Embryonic facial prominence (tissue), 1 donor: ENCODE data around the gene ATXN7L2.
A peak's percentile ranks its signal among the peaks of the same experiment; 100 is the strongest.

Experiments used
- DNase-seq: peaks from one replicate; pipeline ENCODE4 v3.0.0-alpha.2; 2016; ENCODE audit errors: extremely low spot score

The ATXN7L2 gene

DNA sequence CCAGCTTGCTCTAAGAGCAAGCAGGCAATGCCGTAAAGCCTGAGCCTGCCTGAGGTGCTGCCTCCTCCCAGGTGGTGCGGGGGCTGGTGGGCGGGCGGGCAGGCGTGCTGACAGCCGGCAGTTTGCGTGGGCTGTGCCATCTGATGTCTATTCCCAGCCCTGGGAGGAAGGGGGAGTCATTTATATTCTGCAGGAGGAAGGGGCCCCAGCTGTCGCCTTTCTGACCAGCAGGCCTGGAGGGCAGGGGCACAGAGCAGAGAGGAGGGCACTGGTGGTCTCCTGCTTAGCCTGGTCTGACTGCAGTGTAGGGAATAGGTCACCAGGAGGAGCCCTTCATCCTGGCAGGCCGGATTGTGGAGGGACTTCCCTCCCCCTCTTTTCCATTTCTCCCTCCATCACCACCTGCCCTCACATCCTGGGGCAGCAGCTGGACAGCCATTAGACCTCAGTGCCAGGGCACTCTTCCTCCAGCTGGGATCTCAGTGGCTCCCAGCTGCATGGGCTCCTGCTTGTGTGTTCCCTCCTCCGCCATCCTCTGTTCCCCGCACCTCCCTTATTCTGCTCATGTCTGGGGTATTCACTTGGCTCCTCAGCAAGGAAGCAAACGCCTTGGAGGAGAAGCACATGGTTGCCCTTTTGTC lies 14.6 kb downstream of the ATXN7L2 start:
- no peak for DNase-seq

DNA sequence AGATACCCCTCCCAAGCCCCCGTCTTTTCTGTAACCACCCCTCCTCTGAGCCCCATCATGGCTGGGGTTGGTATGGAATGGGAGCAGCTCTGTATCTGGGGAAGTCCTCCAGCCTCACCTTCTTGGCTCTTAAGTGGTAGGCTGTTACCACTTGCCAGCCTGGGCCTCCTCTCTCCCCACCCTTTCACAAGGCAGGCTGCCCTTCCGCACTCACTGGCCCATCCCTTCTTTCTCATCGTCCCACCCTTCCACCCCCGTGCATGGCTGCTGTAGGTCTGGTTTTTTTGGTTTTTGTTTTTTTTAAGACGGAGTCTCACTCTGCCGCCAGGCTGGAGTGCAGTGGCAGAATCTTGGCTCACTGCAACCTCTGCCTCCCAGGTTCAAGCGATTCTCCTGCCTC lies 15.4 kb downstream of the ATXN7L2 start:
- no peak for DNase-seq

GRCh38 chr1:109499661-109500536 lies 16.2 kb downstream of the ATXN7L2 start:
- no peak for DNase-seq

GRCh38 chr1:109500941-109501381 lies 17.3 kb downstream of the ATXN7L2 start:
- no peak for DNase-seq

GRCh38 chr1:109501644-109502363 lies 18.1 kb downstream of the ATXN7L2 start:
- DNase-seq = no peak

DNA sequence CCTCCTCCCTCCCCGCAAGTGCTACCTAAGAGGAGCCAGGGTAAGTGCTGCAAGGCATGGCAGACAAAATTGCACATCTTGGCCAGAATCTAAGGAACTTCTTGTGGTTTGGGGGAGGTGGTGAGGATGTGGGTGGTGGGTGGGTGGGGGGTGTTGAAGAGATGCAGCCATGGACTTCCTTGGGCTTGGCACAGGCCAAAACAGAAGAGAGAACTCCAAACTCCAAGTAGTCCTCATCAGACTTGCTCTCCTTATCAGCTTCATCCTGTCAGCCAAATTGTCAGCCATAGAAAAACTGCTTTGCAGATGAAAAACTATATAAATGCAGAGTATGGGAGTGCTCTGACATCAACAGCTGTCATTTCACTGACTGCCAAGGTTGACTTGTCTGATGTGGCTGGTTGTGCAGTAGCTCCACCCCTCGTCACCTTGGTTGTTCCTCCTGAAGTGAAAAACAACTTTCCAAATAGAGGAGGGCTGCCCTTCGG lies 18.7 kb downstream of the ATXN7L2 start:
- no peak for DNase-seq

- DNase-seq = no peak
Measured at GRCh38 chr1:109503935-109504334, 20.2 kb downstream of the ATXN7L2 start.

GRCh38 chr1:109504974-109505373 lies 21.3 kb downstream of the ATXN7L2 start:
- DNase-seq = no peak

DNA sequence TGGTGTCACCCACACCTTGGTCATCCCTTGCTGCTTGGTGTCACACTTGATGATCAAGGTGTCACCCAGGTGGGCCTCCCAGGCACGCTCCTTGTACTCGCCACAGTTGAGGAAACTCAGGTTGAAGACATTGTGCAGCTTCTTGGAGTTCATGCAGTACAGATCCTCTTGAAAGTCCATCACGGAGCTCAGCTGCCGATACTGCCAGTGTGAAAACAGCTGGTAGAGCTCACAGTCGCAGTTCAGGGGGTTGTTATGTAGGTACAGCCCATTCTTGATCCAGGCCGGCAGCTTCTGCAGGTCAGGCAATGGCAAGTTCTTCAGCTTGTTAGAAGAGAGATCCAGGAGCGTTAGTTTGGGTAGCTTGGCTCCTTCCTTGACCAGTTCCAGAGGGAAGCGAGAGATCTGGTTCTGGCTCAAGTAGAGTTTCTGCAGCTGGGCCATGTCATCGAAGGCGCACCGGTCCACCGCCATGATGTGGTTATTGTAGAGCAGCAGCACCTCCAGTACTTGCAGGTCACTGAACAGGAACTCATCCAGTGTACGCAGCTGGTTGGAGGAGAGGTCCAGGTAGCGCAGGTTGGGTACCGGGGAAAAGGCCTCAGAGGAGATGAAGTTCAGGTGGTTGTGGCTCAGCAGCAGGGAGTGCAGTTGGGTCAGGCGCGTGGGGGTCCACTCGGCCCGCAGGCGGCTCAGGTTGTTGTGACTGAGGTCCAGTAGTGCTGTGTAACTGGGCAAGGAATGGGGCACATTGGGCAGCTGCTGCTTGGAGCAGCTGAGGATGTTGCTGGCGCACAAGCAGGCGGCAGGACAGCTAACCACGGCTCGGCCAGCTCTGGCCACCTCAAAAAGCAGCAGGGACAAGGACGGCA lies 24.5 kb downstream of the ATXN7L2 start:
- no peak for DNase-seq

DNA sequence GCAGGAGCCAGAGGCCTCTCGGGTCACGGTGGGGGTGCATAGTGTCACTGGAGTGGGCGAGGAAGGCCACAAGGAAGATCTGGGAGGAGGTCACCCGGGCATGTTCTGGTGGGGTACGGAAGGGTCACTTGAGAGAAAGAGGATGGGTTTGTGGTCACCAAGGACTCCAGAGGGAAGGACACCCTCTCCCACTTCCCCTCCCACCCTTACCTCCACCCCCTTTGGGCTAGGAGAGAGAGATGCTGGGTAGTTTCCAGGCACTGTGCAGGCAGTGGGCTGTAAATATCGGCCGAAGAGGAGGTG lies 25.1 kb downstream of the ATXN7L2 start:
- no peak for DNase-seq

GRCh38 chr1:109509176-109510134 lies 25.8 kb downstream of the ATXN7L2 start, which contains the start of gene AMIGO1:
TSS of gene AMIGO1 (minus strand) at chr1:109509727. CDS start at chr1:109508912, 815 bp downstream.
- peak; percentile 42 for DNase-seq

DNA sequence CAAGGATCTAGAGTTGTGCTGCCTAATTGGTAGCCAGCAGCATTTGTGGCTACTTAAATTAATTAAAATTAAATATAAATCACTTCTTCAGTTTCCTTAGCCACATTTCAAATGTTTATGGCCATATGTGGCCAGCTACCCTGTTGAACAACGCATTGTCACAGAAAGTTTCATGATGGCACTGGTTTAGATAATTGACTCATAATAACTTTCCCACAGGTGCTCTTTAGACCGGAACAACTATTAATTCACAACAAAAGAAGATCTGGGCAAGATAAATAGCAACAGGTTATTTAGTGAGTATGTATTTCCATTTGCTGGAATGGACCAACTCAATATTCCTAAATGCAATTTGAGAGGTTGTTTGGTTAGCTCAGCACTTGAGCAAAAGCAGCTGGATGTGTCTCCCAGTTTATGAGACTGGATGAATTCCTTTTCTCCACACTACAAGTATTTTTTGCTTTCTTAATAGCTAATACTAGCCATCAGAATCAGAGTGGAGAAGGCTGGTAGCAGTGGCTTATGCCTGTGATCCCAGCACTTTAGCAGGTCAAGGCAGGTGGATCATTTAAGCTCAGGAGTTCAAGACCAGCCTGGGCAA lies 29.5 kb downstream of the ATXN7L2 start:
- DNase-seq = no peak

- DNase-seq = no peak
Measured at GRCh38 chr1:109514846-109515245, 31.1 kb downstream of the ATXN7L2 start.

- no peak for DNase-seq
Measured at GRCh38 chr1:109516872-109517271, 33.2 kb downstream of the ATXN7L2 start.

GRCh38 chr1:109517337-109517736 lies 33.6 kb downstream of the ATXN7L2 start:
- no peak for DNase-seq

DNA sequence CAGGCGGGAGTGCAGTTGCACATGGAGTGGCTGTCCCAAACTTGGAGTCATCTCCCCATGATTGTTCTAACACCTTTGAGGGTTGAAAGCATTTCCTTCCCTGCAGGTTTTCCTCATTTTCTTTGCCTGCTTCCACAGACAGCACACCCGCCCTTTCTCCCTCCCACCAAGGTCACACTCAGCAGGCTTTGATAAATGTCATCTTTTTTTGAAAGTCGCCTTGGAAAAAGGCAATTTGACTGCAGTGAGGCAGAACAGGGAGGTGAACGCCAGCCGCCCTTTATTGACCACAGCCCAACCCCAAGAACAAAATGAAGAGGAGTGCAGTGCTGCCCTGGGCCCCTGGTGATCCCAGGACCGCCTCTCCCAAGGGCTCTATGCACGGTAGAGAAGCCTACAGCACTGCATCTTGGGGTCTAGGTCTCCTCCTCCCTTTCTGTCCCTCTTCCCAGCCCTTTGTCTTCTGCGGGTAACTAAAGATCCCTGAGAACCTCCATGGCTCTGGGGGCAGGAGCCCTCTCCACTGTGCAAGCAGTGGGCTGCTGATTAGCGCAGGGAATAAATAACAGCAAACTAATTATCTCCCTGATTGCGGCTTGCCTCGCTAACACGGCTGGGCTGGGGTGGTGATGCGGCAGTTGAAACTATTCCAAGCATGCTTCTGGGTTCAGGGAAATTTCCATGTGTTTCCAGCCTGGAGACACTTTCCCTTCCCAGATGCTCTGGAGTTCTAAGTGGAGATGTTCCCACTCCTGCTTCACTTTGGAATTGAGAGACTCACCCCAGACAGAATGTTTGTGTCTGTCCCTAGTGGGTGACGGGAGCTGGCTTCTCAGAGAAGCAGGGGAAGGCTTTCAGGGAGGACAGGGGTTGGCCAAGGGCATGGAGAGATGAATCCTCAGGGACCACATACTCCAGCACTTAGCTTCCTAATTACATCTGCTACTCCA lies 37.6 kb downstream of the ATXN7L2 start:
- no peak for DNase-seq

DNA sequence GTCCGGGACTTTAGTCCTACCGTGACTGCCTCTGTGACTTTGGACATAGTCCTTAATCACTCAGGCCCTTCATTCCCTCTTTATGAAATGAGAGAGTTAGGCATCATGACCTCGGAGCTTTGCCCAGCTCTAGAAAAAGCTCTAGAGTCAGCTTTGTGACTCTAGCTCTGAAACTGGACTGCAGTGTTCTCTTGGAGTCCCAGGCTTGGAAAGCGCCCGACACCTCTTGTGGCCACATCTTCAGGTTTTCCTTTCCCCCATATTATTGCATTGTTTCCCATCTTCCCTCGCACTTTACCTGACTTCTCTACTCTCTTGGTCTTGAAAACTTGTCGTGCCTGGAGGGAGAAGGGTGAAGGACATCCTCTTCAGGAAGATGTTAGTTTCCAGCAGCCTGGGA lies 38.3 kb downstream of the ATXN7L2 start:
- DNase-seq = no peak

GRCh38 chr1:109523706-109524105 lies 40.0 kb downstream of the ATXN7L2 start:
- no peak for DNase-seq
